ENCODE data around the gene APC2. TPM values are rescaled to one million over a fixed set of nuclear protein-coding genes. Genes with fewer than 3 reads are reported as not detected.
A peak's percentile ranks its signal among the peaks of the same experiment; 100 is the strongest.

The APC2 gene
- total RNA-seq, 1 donor from 2014 or later = 0.42 TPM

DNA sequence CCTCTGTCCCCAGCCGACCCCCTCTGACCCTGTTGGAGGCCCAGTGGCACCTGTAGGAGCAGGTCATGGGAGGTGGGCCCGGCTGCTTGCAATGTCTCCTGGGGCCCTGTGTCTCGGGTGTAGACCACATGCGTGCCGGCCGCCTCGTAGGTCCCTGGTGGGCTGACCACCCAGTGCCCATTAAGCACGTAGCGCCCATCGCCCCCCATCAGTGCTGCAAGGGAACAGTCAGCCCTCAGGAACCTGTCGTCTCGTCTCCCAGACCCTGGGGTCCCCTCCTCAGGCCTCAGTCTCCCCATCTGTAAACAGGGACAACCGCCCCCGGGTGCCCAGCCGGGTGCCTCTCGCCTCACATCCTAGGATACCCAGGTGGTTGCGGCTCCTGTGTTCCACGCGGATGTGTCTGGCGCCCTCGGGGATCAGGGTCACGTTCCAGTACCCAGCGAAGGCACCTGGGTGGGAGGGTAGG is 57.3 kb downstream of the APC2 start:
- Mint-ChIP-seq H3K4me3 (no peak overlapping the region), H3K27me3 (peaks cover 42% of the 10 kb centered on the region), H3K9me3 (no peaks in the 10 kb centered on the region), H3K4me1 (peaks cover 9% of the 10 kb centered on the region), H3K36me3 (ENCODE audit: low read depth) (no peaks in the 10 kb centered on the region), H3K27ac (no peak overlapping the region)
- POLR2A ChIA-PET = interaction anchor here (0.5 kb wide), 1 partner anchor 293 kb away, joined by 11 read pairs; no protein-coding TSS in a partner anchor
- ATAC-seq (ENCODE audit: low read depth) (no peak), DNase-seq (no peak)
- CTCF ChIA-PET = no interaction called here
- intact Hi-C loops (cut with micrococcal nuclease) = loop anchor here (1.0 kb wide), 1 partner anchor 17 kb away; the partner anchor contains the start of gene PCSK4
- TF ChIP-seq, protein P1, sequence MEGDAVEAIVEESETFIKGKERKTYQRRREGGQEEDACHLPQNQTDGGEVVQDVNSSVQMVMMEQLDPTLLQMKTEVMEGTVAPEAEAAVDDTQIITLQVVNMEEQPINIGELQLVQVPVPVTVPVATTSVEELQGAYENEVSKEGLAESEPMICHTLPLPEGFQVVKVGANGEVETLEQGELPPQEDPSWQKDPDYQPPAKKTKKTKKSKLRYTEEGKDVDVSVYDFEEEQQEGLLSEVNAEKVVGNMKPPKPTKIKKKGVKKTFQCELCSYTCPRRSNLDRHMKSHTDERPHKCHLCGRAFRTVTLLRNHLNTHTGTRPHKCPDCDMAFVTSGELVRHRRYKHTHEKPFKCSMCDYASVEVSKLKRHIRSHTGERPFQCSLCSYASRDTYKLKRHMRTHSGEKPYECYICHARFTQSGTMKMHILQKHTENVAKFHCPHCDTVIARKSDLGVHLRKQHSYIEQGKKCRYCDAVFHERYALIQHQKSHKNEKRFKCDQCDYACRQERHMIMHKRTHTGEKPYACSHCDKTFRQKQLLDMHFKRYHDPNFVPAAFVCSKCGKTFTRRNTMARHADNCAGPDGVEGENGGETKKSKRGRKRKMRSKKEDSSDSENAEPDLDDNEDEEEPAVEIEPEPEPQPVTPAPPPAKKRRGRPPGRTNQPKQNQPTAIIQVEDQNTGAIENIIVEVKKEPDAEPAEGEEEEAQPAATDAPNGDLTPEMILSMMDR (IDR thresholded peaks at IDR 0.05) = no peak

DNA sequence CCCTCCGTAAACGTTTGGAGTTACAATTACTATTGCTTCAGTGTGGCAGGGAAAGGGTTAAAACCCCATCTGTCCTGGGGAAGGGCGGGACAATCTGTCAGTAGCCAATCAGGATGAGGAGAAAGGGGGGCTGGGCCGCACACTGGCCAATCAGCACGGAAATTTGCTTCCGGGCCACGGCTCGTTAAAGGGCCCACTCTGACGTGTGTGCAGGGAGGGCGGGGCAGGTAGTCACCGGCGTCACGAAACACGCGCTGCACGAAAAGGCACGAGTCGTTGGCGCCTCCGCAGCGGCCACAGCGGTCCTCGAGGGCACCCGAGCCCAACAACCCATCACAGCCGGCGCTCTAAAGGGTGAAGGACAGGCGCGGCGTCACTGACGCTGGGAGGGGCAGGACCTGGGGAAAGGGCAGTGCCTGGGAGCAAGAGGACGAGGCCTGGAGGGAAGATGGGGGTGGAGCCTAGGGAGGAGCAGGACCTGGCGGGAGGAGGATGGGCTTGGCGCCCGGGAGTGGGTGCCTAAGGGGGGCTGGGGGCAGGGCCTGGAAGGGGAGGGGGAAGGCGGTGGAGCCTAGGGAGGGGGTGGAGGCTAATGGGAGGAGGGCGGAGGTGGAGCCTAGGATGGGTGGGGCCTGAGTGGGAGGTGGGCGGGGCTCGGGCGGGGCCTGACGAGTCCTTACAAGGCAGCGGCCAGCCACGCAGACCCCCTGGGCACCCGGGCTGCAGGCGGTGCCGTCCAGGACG is 58.0 kb downstream of the APC2 start:
- peaks cover 14% of the 10 kb centered on the region for H3K4me1 Mint-ChIP-seq
- H3K27ac Mint-ChIP-seq = peak overlapping the region; percentile 80
- TF ChIP-seq, protein P1 (IDR thresholded peaks at IDR 0.05) = no peak
- H3K36me3 Mint-ChIP-seq (ENCODE audit: low read depth) = no peaks in the 10 kb centered on the region
- no peaks in the 10 kb centered on the region for H3K9me3 Mint-ChIP-seq
- ChIA-PET CTCF (no interaction called here), POLR2A (interaction anchor here (0.7 kb wide), 1 partner anchor 125 kb away, joined by 3 read pairs; no protein-coding TSS in a partner anchor)
- DNase-seq = peak; percentile 72
- ATAC-seq (ENCODE audit: low read depth) = peak; percentile 89
- peaks cover 39% of the 10 kb centered on the region for H3K27me3 Mint-ChIP-seq
- intact Hi-C loops (cut with micrococcal nuclease) = loop anchor here (1.0 kb wide), 2 partner anchors 18 to 29 kb away; partner anchors contain the start of genes C19orf25 and PCSK4
- peak overlapping the region; percentile 80 for H3K4me3 Mint-ChIP-seq

DNA sequence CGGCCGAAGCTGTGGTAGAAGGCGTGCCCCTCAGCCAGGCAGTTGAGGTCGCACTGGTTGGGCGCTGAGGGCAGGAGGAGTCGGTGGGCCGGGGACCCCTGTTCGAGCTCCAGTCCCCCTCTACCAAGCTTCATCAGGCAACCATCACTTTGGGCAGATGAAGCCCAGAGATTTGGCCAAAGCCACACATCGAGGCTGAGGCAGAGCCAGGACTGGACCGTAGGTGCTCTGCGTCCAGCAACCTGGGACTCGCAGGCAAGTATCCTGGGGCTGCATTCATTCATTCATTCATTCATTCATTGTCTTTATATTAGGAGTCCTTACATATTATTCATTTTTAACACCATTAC is 58.6 kb downstream of the APC2 start:
- DNase-seq (no peak), ATAC-seq (ENCODE audit: low read depth) (no peak)
- peaks cover 37% of the 10 kb centered on the region for H3K27me3 Mint-ChIP-seq
- no peaks in the 10 kb centered on the region for H3K9me3 Mint-ChIP-seq
- CTCF ChIA-PET = no interaction called here
- TF ChIP-seq, protein P1 (IDR thresholded peaks at IDR 0.05) = no peak
- H3K4me3 Mint-ChIP-seq = peak overlapping the region; percentile 36
- intact Hi-C loops (cut with micrococcal nuclease) = loop anchor here (1.0 kb wide), 1 partner anchor 29 kb away; the partner anchor contains the start of gene C19orf25
- peaks cover 14% of the 10 kb centered on the region for H3K4me1 Mint-ChIP-seq
- no peak overlapping the region for H3K27ac Mint-ChIP-seq
- H3K36me3 Mint-ChIP-seq (ENCODE audit: low read depth) = no peaks in the 10 kb centered on the region
- POLR2A ChIA-PET = interaction anchor here (0.7 kb wide), 1 partner anchor 125 kb away, joined by 3 read pairs; no protein-coding TSS in a partner anchor

DNA sequence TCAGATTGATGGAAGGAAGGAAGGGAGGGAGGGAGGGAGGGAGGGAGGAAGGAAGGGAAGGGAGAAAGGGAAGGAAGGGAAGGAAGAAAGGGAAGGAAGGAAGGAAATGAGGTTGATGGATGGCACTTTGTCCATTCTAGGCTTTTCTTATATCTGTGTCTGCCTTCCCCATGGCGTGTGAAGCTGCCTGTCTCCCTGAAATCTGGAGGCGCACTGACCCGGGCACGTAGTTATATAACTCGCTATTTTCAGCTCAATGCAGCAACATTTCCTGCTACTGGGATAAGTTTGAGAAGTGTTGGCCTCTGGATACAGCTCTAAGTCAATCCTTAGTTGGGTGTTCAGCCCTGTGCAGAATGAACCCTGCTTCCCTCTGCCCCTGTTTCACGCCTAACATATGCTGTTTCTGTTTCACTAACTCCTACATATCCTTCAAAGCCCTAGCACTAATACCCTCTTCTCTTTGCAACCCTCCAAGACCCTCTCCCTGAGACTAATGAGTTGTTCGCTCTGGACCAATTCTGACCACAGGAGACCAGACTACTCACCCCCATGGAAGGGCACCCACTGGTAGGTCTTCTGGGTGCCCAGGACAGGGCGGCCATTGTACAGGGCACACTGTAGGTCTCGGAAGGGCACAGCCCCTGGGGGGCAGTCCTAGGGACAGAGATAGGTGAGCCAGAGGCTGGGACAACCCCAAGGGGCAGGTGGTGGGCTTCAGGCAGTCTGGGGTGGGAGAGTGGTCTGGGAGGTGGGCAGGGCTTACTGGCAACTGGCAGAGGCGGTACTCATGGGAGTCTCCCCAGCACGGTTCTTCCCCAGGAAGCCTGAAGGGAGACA is 59.9 kb downstream of the APC2 start:
- TF ChIP-seq, protein P1 (IDR thresholded peaks at IDR 0.05) = no peak
- ATAC-seq (ENCODE audit: low read depth) (no peak), DNase-seq (no peak)
- POLR2A ChIA-PET = no interaction called here
- Mint-ChIP-seq H3K4me1 (peaks cover 14% of the 10 kb centered on the region), H3K9me3 (no peaks in the 10 kb centered on the region), H3K4me3 (no peak overlapping the region), H3K27ac (no peak overlapping the region), H3K27me3 (peaks cover 36% of the 10 kb centered on the region), H3K36me3 (ENCODE audit: low read depth) (no peaks in the 10 kb centered on the region)
- CTCF ChIA-PET = no interaction called here
- intact Hi-C loops (cut with micrococcal nuclease) = no loop called here

DNA sequence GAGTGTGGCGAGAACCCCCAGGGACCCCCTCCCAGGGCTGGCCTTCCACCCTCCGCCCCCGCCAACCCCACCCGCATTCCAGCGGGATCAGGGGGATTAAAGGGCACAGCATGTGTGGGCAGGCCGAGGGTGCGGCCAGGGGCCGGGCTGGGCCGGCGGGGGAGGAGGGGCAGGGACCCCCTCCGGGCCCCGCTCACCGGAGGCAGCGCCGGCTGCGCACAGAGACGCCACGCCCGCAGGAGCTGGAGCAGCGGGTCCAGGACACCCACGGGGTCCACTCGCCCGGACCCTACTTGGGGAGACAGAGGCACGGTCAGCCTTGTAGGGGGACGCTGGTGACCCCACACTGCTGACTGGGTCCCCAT is 60.5 kb downstream of the APC2 start:
- no peak overlapping the region for H3K27ac Mint-ChIP-seq
- peaks cover 14% of the 10 kb centered on the region for H3K4me1 Mint-ChIP-seq
- H3K36me3 Mint-ChIP-seq (ENCODE audit: low read depth) = no peaks in the 10 kb centered on the region
- peaks cover 33% of the 10 kb centered on the region for H3K27me3 Mint-ChIP-seq
- H3K4me3 Mint-ChIP-seq = no peak overlapping the region
- no peak for DNase-seq
- ChIA-PET POLR2A (no interaction called here), CTCF (no interaction called here)
- intact Hi-C loops (cut with micrococcal nuclease) = no loop called here
- TF ChIP-seq, protein P1 (IDR thresholded peaks at IDR 0.05) = no peak
- no peak for ATAC-seq (ENCODE audit: low read depth)
- H3K9me3 Mint-ChIP-seq = no peaks in the 10 kb centered on the region
